Trophoblast cell (in vitro differentiated cells and primary cell): ENCODE results near the gene PGD.

Experiments used
- DNase-seq, 2 donors: peaks; one replicate each; pipeline ENCODE4 v3.0.0-alpha.2; 2016
- H2AFZ ChIP-seq: 2 replicates; pipeline ENCODE4 v1.6.1; 2013; ENCODE audit warnings: low read length, moderate library complexity, mild to moderate bottlenecking; ENCODE audit not compliant: insufficient read depth, poor library complexity
- H2AK5ac ChIP-seq: 2 replicates; pipeline ENCODE4 v1.6.1; 2013; ENCODE audit warnings: mild to moderate bottlenecking, low read length
- H2BK120ac ChIP-seq: 2 replicates; pipeline ENCODE4 v1.6.1; 2013; ENCODE audit warnings: low read length, mild to moderate bottlenecking, moderate library complexity; ENCODE audit not compliant: insufficient read depth, poor library complexity
- H2BK12ac ChIP-seq: 2 replicates; pipeline ENCODE4 v1.6.1; 2013; ENCODE audit warnings: mild to moderate bottlenecking, low read length, moderate library complexity
- H2BK5ac ChIP-seq: 2 replicates; pipeline ENCODE4 v1.6.1; 2013; ENCODE audit warnings: low read length, low read depth, moderate library complexity, mild to moderate bottlenecking; ENCODE audit not compliant: poor library complexity
- H3K14ac ChIP-seq: 2 replicates; pipeline ENCODE4 v1.6.1; 2013; ENCODE audit warnings: mild to moderate bottlenecking, low read length
- H3K18ac ChIP-seq: 2 replicates; pipeline ENCODE4 v1.6.1; 2013; ENCODE audit warnings: mild to moderate bottlenecking, low read length
- H3K23ac ChIP-seq: 2 replicates; pipeline ENCODE4 v1.6.1; 2013; ENCODE audit warnings: low read length
- H3K27ac ChIP-seq: 2 replicates; pipeline ENCODE4 v1.5.1; 2013; ENCODE audit warnings: low read depth, mild to moderate bottlenecking, inconsistent platforms, low read length, moderate library complexity
- H3K27me3 ChIP-seq: 2 replicates; pipeline ENCODE4 v1.6.1; 2013; ENCODE audit warnings: inconsistent platforms, mild to moderate bottlenecking, low read length, moderate library complexity; ENCODE audit not compliant: insufficient read depth
- H3K36me3 ChIP-seq, 2 experiments: 1 replicate in 1 of 2; 2 replicates in 1 of 2; pipeline ENCODE4 v1.6.1; 2013; ENCODE audit warnings: low read length in 2 of 2, mild to moderate bottlenecking in 2 of 2, moderate library complexity in 1 of 2; ENCODE audit not compliant: insufficient read depth in 2 of 2, control insufficient read depth in 1 of 2
- H3K4ac ChIP-seq: 2 replicates; pipeline ENCODE4 v1.6.1; 2013; ENCODE audit warnings: low read depth, mild to moderate bottlenecking, low read length, moderate library complexity
- H3K4me1 ChIP-seq, 2 experiments: 1 replicate in 1 of 2; 2 replicates in 1 of 2; pipeline ENCODE4 v1.6.1; 2013; ENCODE audit warnings: low read length in 2 of 2, mild to moderate bottlenecking in 2 of 2, moderate library complexity in 1 of 2; ENCODE audit not compliant: insufficient read depth in 2 of 2, control insufficient read depth in 1 of 2
- H3K4me2 ChIP-seq: 2 replicates; pipeline ENCODE4 v1.6.1; 2013; ENCODE audit warnings: inconsistent platforms, mild to moderate bottlenecking, low read length, moderate library complexity
- H3K4me3 ChIP-seq: 2 replicates; pipeline ENCODE4 v1.5.1; 2013; ENCODE audit warnings: mild to moderate bottlenecking, low read depth, low read length, inconsistent platforms
- H3K79me1 ChIP-seq: one replicate; pipeline ENCODE4 v1.6.1; 2013; ENCODE audit warnings: low read length
- H3K79me2 ChIP-seq: 2 replicates; pipeline ENCODE4 v1.6.1; 2013; ENCODE audit warnings: low read length, mild to moderate bottlenecking; ENCODE audit not compliant: control insufficient read depth, insufficient read depth, poor library complexity
- H3K9ac ChIP-seq: 2 replicates; pipeline ENCODE4 v1.6.1; 2013; ENCODE audit warnings: mild to moderate bottlenecking, low read length
- H3K9me3 ChIP-seq: 2 replicates; pipeline ENCODE4 v1.6.1; 2013; ENCODE audit warnings: low read depth, mild to moderate bottlenecking, control low read depth, inconsistent platforms, low read length; ENCODE audit not compliant: insufficient read depth
- H4K12ac ChIP-seq: 2 replicates; pipeline ENCODE4 v1.6.1; 2013; ENCODE audit warnings: low read depth, mild to moderate bottlenecking, low read length, moderate library complexity
- H4K8ac ChIP-seq: 2 replicates; pipeline ENCODE4 v1.6.1; 2013; ENCODE audit warnings: low read depth, mild to moderate bottlenecking, low read length, moderate library complexity
- H4K91ac ChIP-seq: one replicate; pipeline ENCODE4 v1.6.1; 2013; ENCODE audit warnings: low read depth, mild to moderate bottlenecking, low read length, moderate library complexity
- WGBS: extraction: QIAGEN DNeasy Blood & Tissue Kit; methylation state at CpG from one replicate; pipeline ENCODE4 v1.1.7; 2013; ENCODE audit warnings: missing lambda C conversion rate; ENCODE audit not compliant: insufficient read length, insufficient coverage; ENCODE audit errors: extremely low coverage; 5-methylcytosine and 5-hydroxymethylcytosine counted together

The PGD gene

GRCh38 chr1:10399444-10399941 lies 629 bp downstream of the PGD start:
- Histone ChIP-seq H3K14ac (peak overlapping the region; percentile 58), H3K4ac (peak overlapping the region; percentile 49), H3K4me1 (peaks cover 0 to 9% of the 10 kb centered on the region in 2 experiments), H3K79me2 (peaks cover 9% of the 10 kb centered on the region), H3K4me2 (peak overlapping the region; percentile 69), H2AFZ (peak overlapping the region; percentile 80), H2AK5ac (no peak overlapping the region), H3K79me1 (peaks cover 6% of the 10 kb centered on the region), H2BK5ac (peak overlapping the region; percentile 82), H3K27me3 (no peaks in the 10 kb centered on the region), H4K12ac (peak overlapping the region; percentile 68), H3K9me3 (no peaks in the 10 kb centered on the region), H3K36me3 (peaks cover 8 to 17% of the 10 kb centered on the region in 2 experiments), H4K91ac (peak overlapping the region; percentile 11), H3K4me3 (peak overlapping the region; percentile 91), H2BK120ac (no peak overlapping the region), H2BK12ac (no peak overlapping the region), H3K23ac (no peak overlapping the region), H3K9ac (peak overlapping the region; percentile 81), H4K8ac (peak overlapping the region; percentile 87), H3K18ac (peak overlapping the region; percentile 81), H3K27ac (peak overlapping the region; percentile 90)
- WGBS, result no CpG with 5 or more reads among the region's 42 CpGs
- DNase-seq, result no peak

- H3K9ac ChIP-seq, result no peak overlapping the region
- no peak overlapping the region for H3K27ac ChIP-seq
- H3K4me2 ChIP-seq, result peak overlapping the region; percentile 69
- peaks cover 0 to 9% of the 10 kb centered on the region in 2 experiments for H3K4me1 ChIP-seq
- H3K79me2 ChIP-seq, result peaks cover 9% of the 10 kb centered on the region
- H3K18ac ChIP-seq, result no peak overlapping the region
- H3K4me3 ChIP-seq, result peak overlapping the region; percentile 91
- no CpG with 5 or more reads among the region's 8 CpGs for WGBS
- H3K4ac ChIP-seq, result peak overlapping the region; percentile 49
- H2AK5ac ChIP-seq, result no peak overlapping the region
- H3K36me3 ChIP-seq, result peaks cover 14 to 22% of the 10 kb centered on the region in 2 experiments
- H3K23ac ChIP-seq, result no peak overlapping the region
- H4K91ac ChIP-seq, result no peak overlapping the region
- DNase-seq, result no peak
- H2AFZ ChIP-seq, result no peak overlapping the region
- H2BK5ac ChIP-seq, result no peak overlapping the region
- H2BK12ac ChIP-seq, result no peak overlapping the region
- H3K79me1 ChIP-seq, result peaks cover 6% of the 10 kb centered on the region
- H2BK120ac ChIP-seq, result no peak overlapping the region
- H3K9me3 ChIP-seq, result no peaks in the 10 kb centered on the region
- no peak overlapping the region for H4K8ac ChIP-seq
- H3K27me3 ChIP-seq, result no peaks in the 10 kb centered on the region
- H4K12ac ChIP-seq, result no peak overlapping the region
- H3K14ac ChIP-seq, result no peak overlapping the region
These were observed 1.1 kb downstream of the PGD start for GRCh38 chr1:10400013-10400412.

- Histone ChIP-seq H4K91ac (no peak overlapping the region), H3K79me2 (peaks cover 9% of the 10 kb centered on the region), H3K14ac (no peak overlapping the region), H2BK120ac (no peak overlapping the region), H2AK5ac (no peak overlapping the region), H3K4me1 (peaks cover 0 to 9% of the 10 kb centered on the region in 2 experiments), H4K8ac (no peak overlapping the region), H3K18ac (no peak overlapping the region), H3K4me3 (no peak overlapping the region), H3K4me2 (no peak overlapping the region), H3K27ac (no peak overlapping the region), H3K36me3 (peaks cover 21 to 33% of the 10 kb centered on the region in 2 experiments), H3K9ac (no peak overlapping the region), H2BK5ac (no peak overlapping the region), H3K27me3 (no peaks in the 10 kb centered on the region), H3K23ac (no peak overlapping the region), H3K79me1 (peaks cover 6% of the 10 kb centered on the region), H4K12ac (no peak overlapping the region), H2AFZ (no peak overlapping the region), H2BK12ac (no peak overlapping the region), H3K4ac (no peak overlapping the region), H3K9me3 (no peaks in the 10 kb centered on the region)
- DNase-seq, result no peak
- WGBS, result no CpG with 5 or more reads among the region's 1 CpG
These were observed 2.4 kb downstream of the PGD start for GRCh38 chr1:10401281-10401680.

- H3K27me3 ChIP-seq, result no peaks in the 10 kb centered on the region
- H2AFZ ChIP-seq, result no peak overlapping the region
- no peak overlapping the region for H2BK12ac ChIP-seq
- H3K9me3 ChIP-seq, result no peaks in the 10 kb centered on the region
- no peak overlapping the region for H3K14ac ChIP-seq
- H2BK120ac ChIP-seq, result no peak overlapping the region
- H4K12ac ChIP-seq, result no peak overlapping the region
- no peak overlapping the region for H3K23ac ChIP-seq
- H3K4me1 ChIP-seq, result peaks cover 0 to 9% of the 10 kb centered on the region in 2 experiments
- H3K79me2 ChIP-seq, result peaks cover 9% of the 10 kb centered on the region
- no peak overlapping the region for H3K9ac ChIP-seq
- WGBS, result no CpG with 5 or more reads among the region's 9 CpGs
- no peak overlapping the region for H4K91ac ChIP-seq
- peaks cover 6% of the 10 kb centered on the region for H3K79me1 ChIP-seq
- H3K36me3 ChIP-seq, result peaks cover 31 to 48% of the 10 kb centered on the region in 2 experiments
- H3K27ac ChIP-seq, result no peak overlapping the region
- no peak overlapping the region for H2BK5ac ChIP-seq
- no peak overlapping the region for H3K4ac ChIP-seq
- H3K4me2 ChIP-seq, result no peak overlapping the region
- H4K8ac ChIP-seq, result no peak overlapping the region
- DNase-seq, result no peak
- H2AK5ac ChIP-seq, result no peak overlapping the region
- no peak overlapping the region for H3K4me3 ChIP-seq
- no peak overlapping the region for H3K18ac ChIP-seq
These were observed 3.9 kb downstream of the PGD start for GRCh38 chr1:10402729-10403274.
